Stimulated activated naive CD4-positive, alpha-beta T cell (primary cell): ENCODE data around the gene KRT7.
"Not testable (repeated sequence)": the region's sequence is repeated elsewhere in the genome, so short reads cannot be mapped to it uniquely, and the experiment has no call there.

Experiments used
- DNase-seq, 6 experiments: peaks; one replicate each; lab custom pipeline; 2025; lab: John Stamatoyannopoulos, UW

KRT7 gene

GRCh38 chr12:52229836-52230343 lies 3.2 kb upstream of the KRT7 start:
- no peak for DNase-seq

DNA sequence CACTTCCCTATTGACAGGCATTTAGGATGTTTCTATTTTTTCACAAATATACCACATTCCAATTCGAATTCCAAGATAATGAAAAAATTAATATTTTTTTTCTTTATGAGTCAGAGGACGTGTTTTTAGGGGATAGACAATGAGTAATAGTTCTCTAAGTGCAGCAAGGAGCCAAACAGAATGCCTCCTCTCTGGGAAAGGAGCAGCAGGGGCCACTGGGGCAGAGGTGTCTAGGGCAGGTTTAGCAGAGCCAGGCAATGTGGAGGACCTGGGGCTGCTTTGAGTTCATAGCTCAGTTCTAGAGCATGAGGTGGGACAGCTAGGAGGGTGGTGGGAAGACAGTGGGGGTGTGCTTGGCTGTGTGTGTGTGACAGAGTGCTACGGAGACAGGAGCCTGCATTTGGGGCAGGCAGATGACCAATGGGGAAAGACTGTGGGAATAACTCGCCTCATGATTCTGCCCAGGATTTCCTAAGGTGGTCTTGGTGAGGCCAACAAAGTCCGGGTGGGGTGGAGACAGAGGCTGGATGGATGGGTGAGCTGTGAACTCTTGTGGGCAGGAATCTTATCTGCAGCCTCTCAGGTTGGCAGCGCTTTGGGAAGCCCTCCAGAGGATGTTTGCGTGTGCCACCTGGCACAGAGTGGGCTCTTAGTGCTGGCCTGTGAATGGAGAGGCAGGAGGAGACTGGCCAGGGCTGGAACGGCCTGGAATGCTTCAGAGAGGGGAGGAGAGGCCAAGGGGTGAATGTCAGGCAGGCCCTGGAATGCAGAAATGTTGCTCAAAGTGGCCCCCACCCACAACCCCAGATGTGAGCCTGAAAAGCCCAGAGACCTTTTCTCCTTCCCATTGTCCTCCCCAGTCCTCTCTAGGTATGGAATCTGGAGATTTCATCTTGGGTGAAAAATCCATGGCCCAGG lies 2.4 kb upstream of the KRT7 start:
- no peak for DNase-seq

- DNase-seq: no peak
These were observed 1.5 kb upstream of the KRT7 start for GRCh38 chr12:52231305-52232202.

GRCh38 chr12:52232203-52232673 lies 805 bp upstream of the KRT7 start:
- no peak for DNase-seq

DNA sequence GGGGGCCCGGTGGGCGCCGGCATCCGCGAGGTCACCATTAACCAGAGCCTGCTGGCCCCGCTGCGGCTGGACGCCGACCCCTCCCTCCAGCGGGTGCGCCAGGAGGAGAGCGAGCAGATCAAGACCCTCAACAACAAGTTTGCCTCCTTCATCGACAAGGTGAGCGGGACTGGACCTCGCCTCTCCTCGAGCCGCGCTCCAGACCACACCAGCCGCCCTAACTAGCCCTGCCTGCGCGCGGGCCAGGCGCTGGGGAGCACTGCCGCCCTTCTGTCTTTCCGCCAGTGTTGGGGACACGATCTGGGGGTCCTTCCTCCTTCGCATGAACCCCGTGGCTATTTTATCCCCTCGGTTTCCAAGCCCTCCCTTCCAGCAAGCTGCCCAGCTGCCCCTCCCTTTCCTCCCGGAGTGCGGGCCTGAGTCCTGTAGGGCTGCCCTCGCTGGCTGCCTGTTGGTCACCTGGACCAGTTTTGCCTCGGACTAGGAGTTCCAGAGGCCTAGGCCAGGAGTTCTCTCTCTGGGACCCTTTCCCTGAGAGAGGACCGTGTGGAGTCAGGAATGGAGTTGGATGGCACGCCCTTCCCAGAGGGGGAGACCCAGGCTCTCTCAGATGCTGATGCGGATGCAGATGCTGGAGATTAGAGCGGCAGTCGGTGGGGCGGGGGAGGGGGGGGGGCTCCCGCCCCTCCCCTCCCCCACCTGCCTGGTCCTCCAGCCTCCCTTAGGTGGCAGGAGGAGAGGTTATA lies 592 bp downstream of the KRT7 start:
- DNase-seq: no peak

DNA sequence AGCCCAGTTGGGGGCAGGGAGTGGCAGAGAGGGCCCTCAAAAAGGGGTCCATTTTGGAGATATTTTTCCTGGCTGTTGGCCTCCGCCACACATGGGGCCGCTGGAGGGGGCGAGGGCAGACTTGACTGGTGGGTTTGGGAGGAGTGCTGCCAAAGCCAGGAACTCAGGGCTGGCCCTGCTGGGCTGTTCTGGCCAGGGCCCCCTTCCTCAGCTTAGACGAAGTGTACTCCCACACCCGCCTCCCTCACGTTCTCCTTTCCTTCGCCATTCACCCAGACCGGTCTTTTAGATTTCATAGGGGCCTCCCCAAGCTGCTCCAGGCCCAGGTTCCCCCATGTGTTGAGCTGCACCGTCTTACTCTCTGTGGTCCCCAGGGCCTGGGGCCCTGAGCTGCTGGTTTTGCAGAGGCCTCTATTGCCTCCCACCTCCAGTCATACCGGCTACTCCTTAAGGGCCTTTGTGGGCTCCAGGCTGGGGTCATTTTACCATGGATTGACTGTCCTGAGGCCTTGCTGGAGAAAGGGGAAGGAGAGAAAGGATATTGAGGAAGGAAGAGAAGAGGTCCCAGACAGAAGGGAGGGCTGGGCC lies 1.3 kb downstream of the KRT7 start:
- DNase-seq: no peak

GRCh38 chr12:52235001-52235764 lies 2.1 kb downstream of the KRT7 start:
- no peak for DNase-seq

DNA sequence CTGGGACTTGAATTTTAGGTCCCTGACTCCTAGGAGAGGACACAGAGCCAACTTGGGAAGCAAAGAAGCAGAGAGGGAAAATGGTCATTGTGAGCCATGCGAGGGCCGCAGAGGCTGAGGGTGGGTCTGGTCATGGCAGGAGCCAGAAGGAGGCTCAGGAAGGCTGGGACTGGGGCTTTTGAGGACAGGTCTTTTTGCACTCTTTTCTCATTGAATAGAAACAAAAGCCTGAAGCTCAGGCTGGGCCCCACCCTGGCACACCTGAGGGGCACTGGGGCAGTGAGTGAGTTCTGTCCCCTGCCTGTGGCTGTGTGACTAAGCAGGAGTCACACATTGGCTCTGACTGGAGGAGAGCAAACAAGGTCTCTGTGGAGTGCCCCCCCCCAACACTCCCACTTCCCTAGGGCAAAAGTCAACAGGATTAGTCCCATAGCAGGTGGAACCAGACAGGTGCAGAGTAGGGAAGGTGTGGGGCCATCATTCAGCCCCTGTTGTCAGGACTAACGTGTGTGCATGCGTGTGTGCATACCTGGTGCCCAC lies 2.8 kb downstream of the KRT7 start:
- no peak for DNase-seq

GRCh38 chr12:52236386-52237050 lies 3.5 kb downstream of the KRT7 start:
- DNase-seq: no peak

GRCh38 chr12:52238207-52238840 lies 5.3 kb downstream of the KRT7 start:
- no peak for DNase-seq

DNA sequence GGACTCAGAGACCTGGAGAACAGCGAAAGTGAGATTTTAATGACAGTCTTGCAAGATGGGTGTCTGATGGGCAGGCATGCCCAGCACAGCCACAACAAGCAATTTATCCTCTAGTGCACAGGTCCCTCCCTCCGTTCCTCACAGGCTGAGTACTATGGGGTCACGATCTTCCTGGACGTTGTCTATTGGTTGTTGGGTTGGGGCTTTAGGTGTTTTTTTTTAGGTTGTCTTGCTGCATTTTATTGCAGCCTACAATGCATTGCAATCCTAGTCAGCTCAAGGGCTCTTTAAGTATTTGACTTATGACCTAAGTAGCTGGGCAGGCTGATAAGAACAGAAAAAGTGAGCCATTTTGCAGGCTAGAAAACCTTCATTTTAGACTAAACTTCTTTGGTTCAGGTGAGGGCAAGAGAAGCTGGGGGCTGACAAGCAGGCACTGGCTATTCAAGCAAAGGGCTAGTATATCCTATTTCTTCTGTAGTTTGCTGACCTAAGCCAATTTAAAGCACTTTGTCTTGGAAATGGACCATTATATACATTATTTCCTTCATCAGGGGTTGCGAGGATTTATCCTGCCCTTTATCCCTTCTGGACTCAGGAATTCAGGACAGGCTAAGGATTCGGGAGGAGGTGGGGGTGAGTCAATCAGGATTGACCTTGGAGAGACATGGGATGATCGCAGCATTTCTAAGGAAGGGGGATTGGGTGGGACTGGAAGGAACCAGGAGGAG lies 6.0 kb downstream of the KRT7 start:
- DNase-seq: no peak

DNA sequence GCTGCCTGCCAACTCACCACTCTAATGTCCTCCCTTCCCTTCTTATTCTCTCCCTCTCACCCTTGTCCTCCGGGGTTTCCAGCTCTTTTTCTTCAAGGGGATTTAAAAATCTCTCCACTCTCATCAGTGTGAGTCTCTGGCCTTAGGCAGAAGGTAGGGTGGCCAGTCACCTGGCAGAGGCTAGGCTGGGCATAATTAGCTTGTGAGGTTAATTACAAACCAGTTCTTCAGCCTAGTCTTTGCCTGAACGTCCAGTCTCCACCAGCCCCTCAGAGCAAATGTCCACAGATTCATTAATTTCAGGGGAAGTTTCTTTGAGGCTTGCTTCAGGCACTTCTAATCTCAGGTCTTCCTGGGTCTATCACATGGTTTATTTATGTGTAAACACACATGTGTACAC lies 6.7 kb downstream of the KRT7 start:
- DNase-seq: no peak

GRCh38 chr12:52240247-52240646 lies 7.2 kb downstream of the KRT7 start:
- not testable (repeated sequence) for DNase-seq

DNA sequence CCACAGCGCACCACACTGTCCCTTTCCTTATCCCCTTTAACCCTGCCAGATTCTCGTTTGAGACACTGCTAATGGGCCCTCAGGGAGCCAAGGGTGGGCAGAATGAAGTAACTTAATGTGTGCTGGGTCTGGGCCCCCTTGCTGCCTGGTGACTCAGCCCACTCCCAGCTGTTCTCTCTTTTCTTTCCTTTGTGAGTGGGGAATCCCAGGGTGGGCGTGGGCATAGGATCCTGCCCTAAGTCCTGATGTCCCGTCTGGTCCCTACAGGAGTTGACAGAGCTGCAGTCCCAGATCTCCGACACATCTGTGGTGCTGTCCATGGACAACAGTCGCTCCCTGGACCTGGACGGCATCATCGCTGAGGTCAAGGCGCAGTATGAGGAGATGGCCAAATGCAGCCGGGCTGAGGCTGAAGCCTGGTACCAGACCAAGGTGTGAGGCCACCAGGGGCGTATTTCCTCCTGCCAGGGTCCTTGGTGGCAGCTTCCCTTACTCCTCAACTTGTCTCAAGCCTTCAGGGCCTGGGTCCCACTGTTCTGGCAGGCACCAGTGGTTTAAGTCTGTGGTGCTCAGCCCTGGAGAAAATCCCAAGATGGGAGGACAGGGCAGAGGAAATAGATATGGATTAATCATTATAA lies 8.3 kb downstream of the KRT7 start:
- DNase-seq: no peak

GRCh38 chr12:52242442-52243258 lies 9.6 kb downstream of the KRT7 start:
- DNase-seq: no peak

DNA sequence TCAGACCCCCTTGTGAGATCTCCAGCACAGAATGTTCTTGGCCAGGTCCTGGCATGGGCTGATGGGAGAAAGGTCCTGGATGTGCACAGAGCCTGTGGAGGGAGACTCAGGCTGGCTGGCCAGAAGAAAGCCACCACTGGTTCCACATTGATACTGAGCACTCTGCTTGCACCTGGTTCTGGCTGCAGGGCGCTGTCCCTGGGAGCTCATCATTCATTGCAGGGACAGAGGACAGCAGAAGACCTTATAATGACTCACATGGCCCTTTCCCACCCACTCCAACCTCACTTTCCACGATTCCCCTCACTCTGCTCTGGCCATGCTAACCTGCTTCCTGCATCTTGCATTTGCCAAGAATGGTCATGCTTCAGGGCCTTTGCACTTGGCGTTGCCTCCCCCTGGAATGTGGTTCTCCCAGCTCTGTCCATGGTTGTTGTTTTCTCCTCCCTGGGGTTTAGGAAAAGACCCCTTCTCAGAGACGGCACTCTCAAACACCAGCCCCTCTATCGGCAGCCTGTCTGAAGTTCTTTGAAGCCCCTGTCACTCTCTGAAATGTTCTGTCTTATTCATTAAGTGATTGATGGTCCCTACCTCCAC lies 10.3 kb downstream of the KRT7 start:
- no peak for DNase-seq
